ENCODE results near the gene PCCA. TPM values are rescaled to one million over a fixed set of nuclear protein-coding genes. Genes with fewer than 3 reads are reported as not detected.

The PCCA gene
- polyA plus RNA-seq, 1 experiment = 3.0 TPM

DNA sequence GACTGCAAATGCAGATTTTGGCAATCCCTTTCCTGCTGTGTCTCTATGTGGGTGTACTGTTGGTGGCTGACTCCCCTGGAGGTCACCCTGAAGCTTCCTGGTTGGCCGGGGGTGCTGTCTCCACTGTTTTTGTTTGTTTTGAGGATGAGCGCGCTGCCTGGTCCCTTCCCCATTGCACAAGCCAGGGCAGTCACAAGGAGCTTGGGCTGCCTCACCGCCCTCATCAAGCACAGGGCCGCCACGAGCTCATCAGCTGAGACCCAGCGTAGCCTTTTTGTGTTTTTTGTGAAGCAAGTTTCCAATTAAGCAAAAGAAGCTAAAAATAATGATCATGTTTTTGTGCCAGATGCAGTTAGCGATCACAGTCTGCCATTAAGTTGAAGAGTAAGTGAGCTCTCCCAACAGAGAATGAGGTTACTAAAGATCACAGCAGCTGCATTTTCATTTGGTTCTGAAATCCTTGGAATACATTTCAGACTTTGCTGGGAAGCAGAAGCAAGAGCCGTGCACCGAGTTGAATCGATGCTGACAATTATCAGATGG is 441.8 kb downstream of the PCCA start:
- POLR2A ChIA-PET = interaction anchor here (0.5 kb wide), 1 partner anchor 37 kb away, joined by 3 read pairs; no protein-coding TSS in a partner anchor
- CTCF ChIA-PET = interaction anchor here (1.1 to 3.8 kb wide), 3 partner anchors 12 to 16 kb away, joined by 3 to 13 read pairs (median 5); no protein-coding TSS in a partner anchor
- DNase-seq (ENCODE audit: low read depth) = no peak
- TF ChIP-seq, protein P1, sequence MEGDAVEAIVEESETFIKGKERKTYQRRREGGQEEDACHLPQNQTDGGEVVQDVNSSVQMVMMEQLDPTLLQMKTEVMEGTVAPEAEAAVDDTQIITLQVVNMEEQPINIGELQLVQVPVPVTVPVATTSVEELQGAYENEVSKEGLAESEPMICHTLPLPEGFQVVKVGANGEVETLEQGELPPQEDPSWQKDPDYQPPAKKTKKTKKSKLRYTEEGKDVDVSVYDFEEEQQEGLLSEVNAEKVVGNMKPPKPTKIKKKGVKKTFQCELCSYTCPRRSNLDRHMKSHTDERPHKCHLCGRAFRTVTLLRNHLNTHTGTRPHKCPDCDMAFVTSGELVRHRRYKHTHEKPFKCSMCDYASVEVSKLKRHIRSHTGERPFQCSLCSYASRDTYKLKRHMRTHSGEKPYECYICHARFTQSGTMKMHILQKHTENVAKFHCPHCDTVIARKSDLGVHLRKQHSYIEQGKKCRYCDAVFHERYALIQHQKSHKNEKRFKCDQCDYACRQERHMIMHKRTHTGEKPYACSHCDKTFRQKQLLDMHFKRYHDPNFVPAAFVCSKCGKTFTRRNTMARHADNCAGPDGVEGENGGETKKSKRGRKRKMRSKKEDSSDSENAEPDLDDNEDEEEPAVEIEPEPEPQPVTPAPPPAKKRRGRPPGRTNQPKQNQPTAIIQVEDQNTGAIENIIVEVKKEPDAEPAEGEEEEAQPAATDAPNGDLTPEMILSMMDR (IDR thresholded peaks at IDR 0.05; ENCODE audit: insufficient read depth, low read depth, low read length) = no peak
- H3K27me3 ChIP-seq (ENCODE audit: control insufficient read depth, insufficient read depth, low read length) = no peaks in the 10 kb centered on the region
- H3K4me3 ChIP-seq (ENCODE audit: low read depth, low read length) = no peak overlapping the region
- H3K36me3 ChIP-seq (ENCODE audit: control insufficient read depth, insufficient read depth, low read length) = peaks cover 8% of the 10 kb centered on the region

DNA sequence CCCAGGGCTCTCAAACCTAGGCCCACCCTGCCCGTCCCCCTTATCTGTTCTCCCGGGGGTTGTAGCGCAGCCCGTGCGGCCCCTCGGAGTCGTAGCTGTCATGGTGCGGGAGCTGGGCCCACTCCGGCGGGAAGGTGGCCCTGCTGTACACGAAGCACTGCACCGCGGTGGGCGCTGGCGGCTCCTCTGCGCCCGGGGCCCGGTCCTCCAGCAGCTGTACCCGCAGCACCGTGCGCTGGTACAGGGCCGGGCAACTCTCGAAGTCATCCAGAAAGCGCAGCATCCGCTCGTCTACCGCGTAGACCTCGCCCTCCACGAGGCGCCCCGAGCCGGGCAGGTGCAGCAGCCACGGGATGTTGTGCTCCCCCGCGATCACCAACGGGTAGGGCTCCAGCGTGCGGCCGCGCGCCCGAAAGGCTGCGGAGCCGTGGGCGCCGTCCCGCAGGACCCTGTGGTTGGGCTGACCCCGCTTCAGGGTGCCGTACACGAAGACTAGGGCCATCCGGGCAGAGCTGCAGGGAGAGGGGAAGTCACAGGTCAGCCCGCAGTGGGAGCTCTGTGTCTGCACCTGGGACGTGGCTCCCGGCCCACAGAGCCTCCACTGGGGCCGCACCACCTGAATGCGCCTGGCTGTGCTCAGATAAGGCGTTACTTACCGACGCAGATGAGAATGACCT is 443.3 kb downstream of the PCCA start:
- ChIA-PET CTCF (interaction anchor here (1.6 to 3.8 kb wide), 2 partner anchors 11 to 17 kb away, joined by 5 to 13 read pairs; no protein-coding TSS in a partner anchor), POLR2A (no interaction called here)
- Histone ChIP-seq H3K4me3 (ENCODE audit: low read depth, low read length) (no peak overlapping the region), H3K27me3 (ENCODE audit: control insufficient read depth, insufficient read depth, low read length) (no peaks in the 10 kb centered on the region), H3K36me3 (ENCODE audit: control insufficient read depth, insufficient read depth, low read length) (peaks cover 8% of the 10 kb centered on the region)
- TF ChIP-seq, protein P1 (IDR thresholded peaks at IDR 0.05; ENCODE audit: insufficient read depth, low read depth, low read length) = no peak
- DNase-seq (ENCODE audit: low read depth) = no peak

DNA sequence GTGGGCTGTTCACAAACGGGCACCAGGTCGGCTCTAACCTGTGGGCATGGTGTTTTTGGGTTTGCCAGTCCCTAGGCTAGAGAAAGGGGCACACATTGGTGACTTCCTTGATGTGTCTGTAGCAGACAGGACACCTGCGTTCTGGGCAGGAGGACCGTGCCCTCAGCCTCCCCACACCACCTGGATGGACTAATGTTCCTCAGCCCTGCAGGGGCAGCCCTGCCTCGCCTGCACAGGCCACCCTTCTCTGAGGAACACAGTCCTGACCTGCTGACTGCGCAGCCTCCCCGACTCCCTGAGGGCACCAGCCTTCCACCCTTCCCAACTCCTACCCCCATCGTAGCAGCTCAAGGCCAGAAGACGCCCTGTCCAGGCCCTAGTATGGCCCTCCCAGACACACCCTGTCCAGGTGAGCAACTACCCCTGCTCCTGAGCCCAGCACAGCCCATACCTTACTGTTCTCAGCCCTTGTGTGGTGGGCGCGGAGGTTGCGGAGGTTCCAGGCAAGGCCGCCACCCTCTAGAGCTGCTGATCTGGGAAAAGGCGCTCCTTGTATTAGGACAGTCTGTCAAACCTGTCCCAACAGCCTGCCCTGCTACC is 444.0 kb downstream of the PCCA start:
- TF ChIP-seq, protein P1 (IDR thresholded peaks at IDR 0.05; ENCODE audit: insufficient read depth, low read depth, low read length) = no peak
- Histone ChIP-seq H3K36me3 (ENCODE audit: control insufficient read depth, insufficient read depth, low read length) (peaks cover 6% of the 10 kb centered on the region), H3K4me3 (ENCODE audit: low read depth, low read length) (no peak overlapping the region), H3K27me3 (ENCODE audit: control insufficient read depth, insufficient read depth, low read length) (no peaks in the 10 kb centered on the region)
- DNase-seq (ENCODE audit: low read depth) = no peak
- POLR2A ChIA-PET = no interaction called here
- CTCF ChIA-PET = interaction anchor here (3.8 kb wide), 1 partner anchor 10 kb away, joined by 13 read pairs; no protein-coding TSS in a partner anchor

DNA sequence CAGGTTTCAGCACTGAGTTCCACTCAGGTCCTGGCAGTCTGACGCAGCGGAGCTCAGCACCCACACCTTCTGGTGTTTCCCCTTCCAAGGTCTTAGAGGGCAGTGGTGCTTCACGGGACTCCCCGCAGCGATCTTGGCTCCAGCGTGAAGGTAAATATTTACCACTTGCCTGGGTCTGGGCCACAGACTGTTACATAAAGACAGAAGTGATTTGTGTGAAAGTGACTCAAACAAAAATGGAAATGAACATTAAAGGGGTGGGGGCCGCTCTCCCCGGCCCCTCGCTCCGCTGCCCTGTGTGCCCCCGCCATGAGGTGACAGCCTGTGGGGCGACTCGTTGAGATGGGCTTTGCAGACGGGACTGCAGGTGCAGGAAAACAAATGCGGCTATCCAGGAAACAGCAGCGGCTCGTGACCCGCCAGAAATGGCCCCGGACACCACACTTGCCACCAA is 444.7 kb downstream of the PCCA start:
- no peaks in the 10 kb centered on the region for H3K27me3 ChIP-seq (ENCODE audit: control insufficient read depth, insufficient read depth, low read length)
- TF ChIP-seq, protein P1 (IDR thresholded peaks at IDR 0.05; ENCODE audit: insufficient read depth, low read depth, low read length) = no peak
- ChIA-PET POLR2A (no interaction called here), CTCF (interaction anchor here (3.8 kb wide), 1 partner anchor 9 kb away, joined by 13 read pairs; no protein-coding TSS in a partner anchor)
- H3K36me3 ChIP-seq (ENCODE audit: control insufficient read depth, insufficient read depth, low read length) = peaks cover 6% of the 10 kb centered on the region
- DNase-seq (ENCODE audit: low read depth) = no peak
- H3K4me3 ChIP-seq (ENCODE audit: low read depth, low read length) = no peak overlapping the region

DNA sequence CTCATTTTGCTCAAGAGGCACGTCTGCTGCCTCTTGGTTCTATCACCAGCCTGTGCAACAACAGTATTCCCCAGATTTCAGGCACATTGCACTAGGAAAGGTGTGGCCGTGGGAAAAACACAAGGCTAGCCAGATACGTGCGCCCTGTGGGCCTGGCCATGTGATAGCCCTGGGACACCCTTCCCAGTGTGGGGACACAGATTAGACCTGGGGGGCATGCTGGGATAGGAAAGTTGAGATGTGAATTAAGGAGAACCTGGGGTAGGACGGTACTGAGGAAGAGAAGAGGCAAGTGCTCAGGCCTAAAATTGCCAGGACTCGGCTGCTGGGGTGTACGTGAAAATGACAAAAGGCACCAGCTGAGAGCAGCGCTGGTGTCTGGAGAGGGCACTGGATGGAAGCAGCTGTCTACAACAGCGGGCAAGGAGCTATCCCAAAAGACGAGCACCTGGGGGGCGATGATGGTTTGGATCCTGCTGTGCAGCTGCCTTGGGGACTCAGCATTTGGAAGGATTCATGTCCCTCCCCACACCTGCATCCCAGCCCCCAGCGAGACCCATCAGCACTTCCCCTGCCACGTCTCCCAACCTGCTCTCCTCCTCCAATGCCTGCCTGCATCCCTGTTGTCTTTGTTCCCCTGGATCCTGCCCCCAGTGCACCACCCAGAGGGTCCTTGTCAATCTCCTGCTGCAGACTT is 445.4 kb downstream of the PCCA start:
- DNase-seq (ENCODE audit: low read depth) = no peak
- CTCF ChIA-PET = no interaction called here

More for the DNA sequence above, 445.4 kb downstream of the PCCA start:
- H3K36me3 ChIP-seq (ENCODE audit: control insufficient read depth, insufficient read depth, low read length) = peaks cover 4% of the 10 kb centered on the region
- no peak overlapping the region for H3K4me3 ChIP-seq (ENCODE audit: low read depth, low read length)
- no peaks in the 10 kb centered on the region for H3K27me3 ChIP-seq (ENCODE audit: control insufficient read depth, insufficient read depth, low read length)
- TF ChIP-seq, protein P1 (IDR thresholded peaks at IDR 0.05; ENCODE audit: insufficient read depth, low read depth, low read length) = no peak
- POLR2A ChIA-PET = no interaction called here
